K562 (cell line): ENCODE results near the gene COLEC12. TPM values are rescaled to one million over a fixed set of nuclear protein-coding genes. Genes with fewer than 3 reads are reported as not detected.
A peak's percentile ranks its signal among the peaks of the same experiment; 100 is the strongest.
"Not testable (repeated sequence)": the region's sequence is repeated elsewhere in the genome, so short reads cannot be mapped to it uniquely, and the experiment has no call there.

ENCODE experiments used
- ATAC-seq: fragments of 200-7000 bp; cut with Tn5 transposase; 3 replicates; pipeline ENCODE4 v1.9.1; 2020; ENCODE audit warnings: moderate library complexity
- BruUV-seq: library from RNA; stranded (reverse); fragments of 400-500 nt; replicated peaks from 2 replicates; lab custom pipeline; 2021; lab: Mats Ljungman, UMichigan
- CTCF ChIA-PET: fragments of 300-600 bp; formaldehyde crosslinking; extraction: SDS; loops from one replicate; lab custom pipeline; 2021; ENCODE audit warnings: low intra/inter-chr PET ratio; lab: Yijun Ruan, JAX
- POLR2A ChIA-PET: fragments of 300-600, 350-650 bp; sonication (Branson Sonifier 250); formaldehyde crosslinking; extraction: SDS; loops from one replicate; lab custom pipeline; 2021; ENCODE audit warnings: antibody characterized with exemption, inconsistent platforms; lab: Yijun Ruan, JAX
- DNase-seq, 4 experiments: peaks; one replicate each; pipeline versions ENCODE4 v3.0.0 to v3.0.0-alpha.2; 2011 to 2018; ENCODE audit warnings: low spot score in 3 of 4, mixed read lengths in 3 of 4; ENCODE audit errors: extremely low read depth in 1 of 4
- FAIRE-seq: peaks from 2 replicates; lab custom pipeline; 2011; peaks lifted over from hg19 to GRCh38; lab: Jason Lieb, UNC
- H2AFZ ChIP-seq: 2 replicates; pipeline ENCODE4 v1.6.0; 2011; ENCODE audit warnings: low read depth, low read length, control low read depth, inconsistent platforms
- H3K27ac ChIP-seq: fragments of 200-600 bp; 3 replicates; pipeline ENCODE4 v1.8.0; 2011; ENCODE audit warnings: low read depth, mild to moderate bottlenecking, control low read depth, inconsistent platforms, low read length, moderate library complexity, mixed read lengths; ENCODE audit errors: extremely low read depth
- H3K27me3 ChIP-seq, 2 experiments: fragments of 300-600 bp in 1 of 2; 2 replicates in 1 of 2; 3 replicates in 1 of 2; pipeline versions ENCODE4 v1.6.0 to v1.8.0; 2011; ENCODE audit warnings: inconsistent platforms in 2 of 2, low read length in 2 of 2, mild to moderate bottlenecking in 1 of 2, mixed read lengths in 1 of 2, moderate library complexity in 1 of 2; ENCODE audit not compliant: control insufficient read depth in 2 of 2, insufficient read depth in 2 of 2
- H3K36me3 ChIP-seq: fragments of 300-600 bp; 3 replicates; pipeline ENCODE4 v1.8.0; 2011; ENCODE audit warnings: mild to moderate bottlenecking, low read length, inconsistent platforms; ENCODE audit not compliant: control insufficient read depth, insufficient read depth
- H3K4me1 ChIP-seq, 2 experiments: fragments of 200-600 bp in 1 of 2; replicated peaks in 1 of 2; 2 replicates in 1 of 2; 3 replicates in 1 of 2; pipeline versions ENCODE4 v1.5.1 to v1.8.0; 2011; ENCODE audit warnings: inconsistent platforms in 2 of 2, low read length in 2 of 2, mild to moderate bottlenecking in 1 of 2, mixed read lengths in 1 of 2, moderate library complexity in 1 of 2; ENCODE audit not compliant: control insufficient read depth in 2 of 2, insufficient read depth in 2 of 2
- H3K4me2 ChIP-seq: 2 replicates; pipeline ENCODE4 v1.6.1; 2011; ENCODE audit warnings: low read length, control low read depth, inconsistent platforms, mixed read lengths; ENCODE audit not compliant: insufficient read depth
- H3K4me3 ChIP-seq: fragments of 200-600 bp; sonication (generic), shearing (Covaris generic); 2 replicates; pipeline ENCODE4 v1.5.1; 2016; ENCODE audit warnings: control low read depth, inconsistent platforms
- H3K79me2 ChIP-seq: fragments of 200-600 bp; 3 replicates; pipeline ENCODE4 v1.8.0; 2011; ENCODE audit warnings: low read length, inconsistent platforms; ENCODE audit not compliant: control insufficient read depth, insufficient read depth
- H3K9ac ChIP-seq, 2 experiments: 2 replicates each; pipeline versions ENCODE4 v1.6.0 to v1.6.1; 2011; ENCODE audit warnings: low read depth in 2 of 2, low read length in 2 of 2, control low read depth in 1 of 2, inconsistent platforms in 1 of 2, mild to moderate bottlenecking in 1 of 2, mixed read lengths in 1 of 2; ENCODE audit not compliant: insufficient read depth in 1 of 2
- H3K9me1 ChIP-seq: one replicate; pipeline ENCODE4 v1.6.0; 2011; ENCODE audit warnings: inconsistent platforms, mild to moderate bottlenecking, low read length, moderate library complexity; ENCODE audit not compliant: control insufficient read depth, insufficient read depth
- H3K9me3 ChIP-seq: replicated peaks from 2 replicates; pipeline ENCODE4 v1.5.1; 2011; ENCODE audit warnings: low read depth, low read length, inconsistent platforms; ENCODE audit not compliant: control insufficient read depth, insufficient read depth
- H4K20me1 ChIP-seq: replicated peaks from 2 replicates; pipeline ENCODE4 v1.6.1; 2011; ENCODE audit warnings: low read length, inconsistent platforms, mixed read lengths; ENCODE audit not compliant: control insufficient read depth, insufficient read depth
- ARID1B ChIP-seq: fragments of 450-650 bp; IDR thresholded peaks from 2 replicates; pipeline ENCODE4 v1.6.1; 2016; ENCODE audit warnings: antibody characterized with exemption, mild to moderate bottlenecking, inconsistent platforms
- BDP1 ChIP-seq: IDR thresholded peaks from 3 replicates; pipeline ENCODE4 v1.6.1; 2011; ENCODE audit not compliant: insufficient read length, insufficient read depth
- C11orf30 ChIP-seq: fragments of 450-650 bp; IDR thresholded peaks from 2 replicates; pipeline ENCODE4 v1.6.1; 2016; ENCODE audit warnings: low read depth, mild to moderate bottlenecking
- CHD4 ChIP-seq: fragments of 200-600 bp; sonication (generic); IDR thresholded peaks from 3 replicates; pipeline ENCODE4 v1.6.1; 2012; ENCODE audit warnings: low read depth, mild to moderate bottlenecking, mixed read lengths, low read length, inconsistent platforms; ENCODE audit not compliant: insufficient read depth, insufficient replicate concordance, poor library complexity, severe bottlenecking
- FOSL1 ChIP-seq: fragments of 200-800 bp; sonication (Bioruptor generic); conservative IDR thresholded peaks from 2 replicates; pipeline ENCODE4 v1.6.1; 2016; ENCODE audit warnings: missing genetic modification characterization, missing compliant biosample characterization
- KDM4B ChIP-seq, 2 experiments: fragments of 450-650 bp in 1 of 2; sonication (generic) in 1 of 2; IDR thresholded peaks; 2 replicates each; pipeline ENCODE4 v1.6.1; 2016 to 2017; ENCODE audit warnings: borderline replicate concordance in 2 of 2, antibody characterized with exemption in 1 of 2, low read depth in 1 of 2, mild to moderate bottlenecking in 1 of 2
- NR2C1 ChIP-seq, 2 experiments: fragments of 450-650 bp; IDR thresholded peaks; 2 replicates each; pipeline ENCODE4 v1.6.1; 2017; ENCODE audit warnings: mild to moderate bottlenecking in 2 of 2, antibody characterized with exemption in 1 of 2, inconsistent platforms in 1 of 2, missing compliant biosample characterization in 1 of 2, missing genetic modification characterization in 1 of 2
- OTX1 ChIP-seq: fragments of 450-650 bp; formaldehyde crosslinking; IDR thresholded peaks from 2 replicates; pipeline ENCODE4 v1.4.0; 2022; ENCODE audit warnings: mild to moderate bottlenecking
- TRIM28 ChIP-seq: fragments of 450-650 bp; IDR thresholded peaks from 2 replicates; pipeline ENCODE4 v1.6.1; 2017
- ZNF583 ChIP-seq: fragments of 250-450 bp; sonication (Bioruptor Pico); IDR thresholded peaks from 2 replicates; pipeline ENCODE4 v1.4.0; 2020
- ZNF79 ChIP-seq: fragments of 250-450 bp; sonication (Bioruptor Pico); IDR thresholded peaks from 2 replicates; pipeline ENCODE4 v1.4.0; 2020; ENCODE audit warnings: low read depth, mild to moderate bottlenecking, moderate library complexity
- WGBS: fragments of 100-300 bp; shearing (Covaris generic); methylation state at CpG from one replicate; pipeline ENCODE4 v1.1.6; 2016; ENCODE audit warnings: low coverage, mixed read lengths; ENCODE audit not compliant: insufficient coverage; ENCODE audit errors: missing lambda C conversion rate; 5-methylcytosine and 5-hydroxymethylcytosine counted together
- in situ Hi-C: fragments of 300-500 bp; cut with MboI; formaldehyde crosslinking; loops from 4 replicates; pipeline ENCODE4 v1.15.0; 2018; ENCODE audit warnings: inconsistent platforms, mixed read lengths
- intact Hi-C: fragments of 100-400 bp; cut with micrococcal nuclease; formaldehyde crosslinking; loops from 2 replicates; pipeline ENCODE4 v1.14.2; 2022
- polyA plus RNA-seq, 8 experiments: library from polyadenylated mRNA; depleted of rRNA in 4 of 8; stranded (reverse) in 5 of 8; unstranded in 3 of 8; fragments of >200 nt; fragmentation: Nextera tagmentation in 2 of 8; fragmentation: Illumina TruSeq in 1 of 8; extraction: Ambion mirVana in 2 of 8; extraction: Trizol in 1 of 8; gene quantifications; 2 replicates each; pipeline versions ENCODE4 v1.2.1 to v1.2.3, GENCODE V29; 2011 to 2014; ENCODE audit warnings: inconsistent platforms in 1 of 8, missing spikeins in 1 of 8
- total RNA-seq, 7 experiments: library from RNA; depleted of rRNA in 6 of 7; stranded (reverse); fragments of >200 nt in 6 of 7; fragmentation: Illumina TruSeq in 2 of 7; extraction: Trizol in 2 of 7; gene quantifications; 2 replicates each; pipeline versions ENCODE4 v1.2.1 to v1.2.3, GENCODE V29; 2011 to 2021; ENCODE audit warnings: low replicate concordance in 1 of 7

The COLEC12 gene
- total and polyA plus RNA-seq, 9 of the 15 experiments (the other 6 are each of a cell fraction or from before 2014, with no cell fraction given), result 0.04 TPM; not detected in 8

GRCh38 chr18:405006-405405 is 95.5 kb downstream of the COLEC12 start:
- ATAC-seq, H3K9ac ChIP-seq, H3K27ac ChIP-seq, POLR2A ChIA-PET, H3K4me2 ChIP-seq, CTCF ChIA-PET, H2AFZ ChIP-seq, in situ Hi-C loops, FAIRE-seq, H3K4me1 ChIP-seq, H3K79me2 ChIP-seq, H3K4me3 ChIP-seq, DNase-seq, H3K9me3 ChIP-seq, H3K36me3 ChIP-seq, H3K9me1 ChIP-seq, BruUV-seq, H4K20me1 ChIP-seq, intact Hi-C loops: not testable (repeated sequence)
- WGBS, result 3% methylated on average over 4 of the region's 4 CpGs
- H3K27me3 ChIP-seq, result peaks cover 19 to 23% of the 10 kb centered on the region in 2 experiments
- peak; percentile 40; the same call in 1 of the 2 replicates for TF ChIP-seq NR2C1 (IDR thresholded peaks at IDR 0.05)
- 0 out of 2 replicates have a peak, but pooled peaks have one; percentile 42 for TF ChIP-seq NR2C1 (tag; IDR thresholded peaks at IDR 0.05)
- TF ChIP-seq TRIM28, result peak; percentile 61; the same call in 1 of the 2 replicates

DNA sequence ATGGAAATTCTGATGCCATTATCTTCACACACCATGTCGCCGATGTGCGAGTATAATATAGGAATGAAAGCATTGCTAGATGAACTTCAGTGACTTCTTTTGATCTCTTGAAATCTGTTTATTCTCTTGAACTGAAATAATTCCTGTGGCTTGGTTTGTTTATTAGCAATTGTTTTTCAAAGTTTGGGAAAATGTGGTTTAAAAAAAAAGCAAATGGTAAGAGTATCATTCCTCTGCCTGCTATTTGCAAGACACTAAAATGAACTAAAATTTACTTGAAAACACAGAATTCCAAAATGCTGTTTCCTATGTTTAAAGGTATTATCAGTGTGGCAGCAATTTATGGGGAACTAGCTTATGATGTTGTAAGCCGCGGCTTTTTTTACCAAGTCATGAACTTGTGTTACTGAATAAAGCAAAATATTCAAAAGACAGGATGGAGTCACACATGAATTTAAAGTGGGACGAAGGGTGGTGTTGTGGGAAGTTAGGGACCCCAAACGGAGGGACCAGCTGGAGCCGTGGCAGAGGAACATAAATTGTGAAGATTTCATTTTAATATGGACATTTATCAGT is 96.4 kb downstream of the COLEC12 start:
- H3K9ac ChIP-seq, result no peak overlapping the region
- no TSS peak for BruUV-seq
- no peak overlapping the region for H3K4me2 ChIP-seq
- intact Hi-C loops (no loop called here), in situ Hi-C loops (no loop called here)
- POLR2A ChIA-PET, result no interaction called here
- CTCF ChIA-PET, result no interaction called here
- H3K79me2 ChIP-seq, result no peaks in the 10 kb centered on the region
- H3K4me3 ChIP-seq, result no peak overlapping the region
- no peak for FAIRE-seq
- H3K36me3 ChIP-seq, result no peaks in the 10 kb centered on the region
- H2AFZ ChIP-seq, result no peak overlapping the region
- H3K27ac ChIP-seq, result no peak overlapping the region
- 0% methylated on average over 8 of the region's 8 CpGs for WGBS
- H4K20me1 ChIP-seq, result no peaks in the 10 kb centered on the region
- no peak for DNase-seq
- H3K9me3 ChIP-seq, result no peaks in the 10 kb centered on the region
- no peaks in the 10 kb centered on the region for H3K4me1 ChIP-seq
- H3K9me1 ChIP-seq, result no peaks in the 10 kb centered on the region
- no peak for ATAC-seq
- H3K27me3 ChIP-seq, result peaks cover 13 to 21% of the 10 kb centered on the region in 2 experiments
- TF ChIP-seq CHD4, result no peak
- TF ChIP-seq ARID1B, result no peak
- TF ChIP-seq C11orf30, result no peak
- no peak for TF ChIP-seq ZNF583 (CRISPR knock-in tag)
- no peak for TF ChIP-seq BDP1
- no peak for TF ChIP-seq ZNF79
- no peak for TF ChIP-seq KDM4B (IDR thresholded peaks at IDR 0.05; ENCODE audit: borderline replicate concordance in 2 of 2, low read depth in 1 of 2)
- no peak for TF ChIP-seq FOSL1
- TF ChIP-seq OTX1, result no peak
